Gastrocnemius medialis (tissue), 4 donors: ENCODE results near the gene ITGAL.

ENCODE experiments used
- CTCF ChIP-seq, 5 experiments: fragments of 450-650 bp in 3 of 5; fragments of 200-600 bp in 2 of 5; sonication (generic) in 2 of 5; IDR thresholded peaks in 4 of 5; conservative IDR thresholded peaks in 1 of 5; 1 replicate in 4 of 5; 2 replicates in 1 of 5; pipeline ENCODE4 v1.5.1; 2016 to 2019; ENCODE audit warnings: antibody characterized with exemption in 5 of 5, mild to moderate bottlenecking in 3 of 5, moderate library complexity in 3 of 5
- POLR2A ChIP-seq, 2 donors: fragments of 450-650 bp; IDR thresholded peaks; one replicate each; pipeline ENCODE4 v1.6.1; 2017; ENCODE audit warnings: antibody characterized with exemption in 2 of 2, mild to moderate bottlenecking in 2 of 2, moderate library complexity in 2 of 2

- no peak for TF ChIP-seq CTCF (IDR thresholded peaks at IDR 0.05 in 4 of 5, conservative IDR thresholded peaks at IDR 0.05 in 1 of 5)
- no peak for TF ChIP-seq POLR2A (IDR thresholded peaks at IDR 0.05)
These were observed 22.2 kb downstream of the ITGAL start for GRCh38 chr16:30494709-30495108.
